Right ventricle myocardium inferior (tissue), 1 donor: Measurements from ENCODE around the gene MED13L. TPM values are rescaled to one million over a fixed set of nuclear protein-coding genes. Genes with fewer than 3 reads are reported as not detected.

Source experiments
- ATAC-seq: fragments of 200-7000 bp; cut with Tn5 transposase; one replicate; pipeline ENCODE4 v1.9.1; 2020; ENCODE audit warnings: mild to moderate bottlenecking, moderate library complexity
- DNase-seq: peaks from one replicate; pipeline ENCODE4 v3.0.0; 2021; ENCODE audit errors: missing footprints
- intact Hi-C: fragments of 100-400 bp; cut with DNase I; formaldehyde crosslinking; loops from one replicate; pipeline ENCODE4 v1.11.0; 2022
- long read RNA-seq: library from polyadenylated mRNA; unstranded; transcript quantifications from one replicate; pipeline ENCODE4 v2.0.0, GENCODE V29; 2021
- total RNA-seq: library from RNA; stranded (reverse); fragmentation: NEBNext Ultra II Directional; extraction: Animal tissue kit (Norgen Biotek cat#: 25700); gene quantifications from one replicate; pipeline ENCODE4 v1.2.1, GENCODE V29; 2021
- donor health status: DM: no; HTN: yes; CAD: no; lungs with severe emphysema.

Gene MED13L
- total RNA-seq, result 59.8 TPM
- long read RNA-seq, partial matches to known transcripts, result 3 of 4 reads
- long read RNA-seq, other reads (novel, unspliced or antisense), result 1 of 4 reads

DNA sequence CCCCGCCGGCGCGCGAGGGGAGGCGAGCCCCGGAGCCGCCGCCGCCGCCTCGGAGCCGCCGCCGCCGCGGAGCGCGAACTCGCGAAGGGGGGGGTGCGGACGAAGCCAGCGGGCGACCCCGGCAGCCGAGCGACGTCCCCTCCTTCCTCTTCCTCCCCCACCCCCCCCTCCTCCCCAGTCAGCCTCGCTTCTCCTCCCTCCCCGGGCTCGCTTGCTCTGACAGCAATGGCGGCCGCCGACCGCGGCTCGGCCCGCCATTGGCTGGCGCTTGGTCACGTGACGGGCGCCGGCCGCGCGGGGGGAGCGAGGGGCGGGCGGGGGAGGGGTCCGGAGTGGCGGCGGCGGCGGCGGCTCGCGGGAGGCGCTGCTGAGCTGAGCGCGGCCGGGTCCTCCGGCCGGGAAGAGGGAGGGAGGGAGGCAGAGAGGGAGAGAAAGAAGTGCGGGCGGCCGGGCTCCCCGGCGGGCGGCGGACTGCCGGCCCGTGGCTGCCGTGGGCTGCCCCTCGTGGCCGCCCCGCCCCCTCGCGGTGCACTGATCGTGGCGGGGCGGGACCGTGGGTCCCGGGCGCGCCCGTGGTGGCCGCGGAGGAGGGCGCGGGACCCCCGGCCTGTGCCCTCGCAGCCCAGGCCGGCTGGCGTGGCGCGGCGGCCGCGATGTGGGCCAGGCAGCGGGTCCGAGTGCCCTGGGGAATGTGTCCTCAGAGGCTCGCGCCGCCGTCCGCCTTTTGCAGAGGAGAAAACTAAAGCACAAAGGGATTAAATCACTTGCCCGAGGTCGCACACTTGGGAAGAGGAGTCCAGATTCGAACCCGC, at the start of gene MED13L:
Gene MED13L, minus strand, starts transcription at position 227 of the 812 bp plus-strand sequence. CDS start 562 bp downstream, outside the sequence.
- DNase-seq (peak; percentile 94), ATAC-seq (peak; percentile 96)
- intact Hi-C loops, result loop anchor here (1.0 to 5.0 kb wide), 3 partner anchors 81 to 322 kb away; no protein-coding TSS in a partner anchor

DNA sequence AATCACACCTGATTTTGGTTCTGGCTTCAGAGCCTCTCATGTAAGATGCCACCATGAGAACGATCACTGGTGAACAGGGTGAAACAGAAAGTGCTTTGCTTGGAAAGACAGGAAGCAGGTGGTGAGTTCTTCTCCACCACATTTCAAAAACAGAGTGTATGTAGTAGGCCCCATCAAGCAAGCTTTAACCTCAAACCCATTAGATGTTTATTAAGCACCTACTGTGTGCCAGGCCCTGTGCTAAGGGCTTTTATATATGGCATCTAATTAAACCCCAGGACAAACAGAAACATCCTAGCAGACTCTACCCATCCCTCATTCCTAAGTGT, 47.8 kb upstream of the MED13L start:
- DNase-seq, result no peak
- intact Hi-C loops, result no loop called here
- ATAC-seq, result no peak

DNA sequence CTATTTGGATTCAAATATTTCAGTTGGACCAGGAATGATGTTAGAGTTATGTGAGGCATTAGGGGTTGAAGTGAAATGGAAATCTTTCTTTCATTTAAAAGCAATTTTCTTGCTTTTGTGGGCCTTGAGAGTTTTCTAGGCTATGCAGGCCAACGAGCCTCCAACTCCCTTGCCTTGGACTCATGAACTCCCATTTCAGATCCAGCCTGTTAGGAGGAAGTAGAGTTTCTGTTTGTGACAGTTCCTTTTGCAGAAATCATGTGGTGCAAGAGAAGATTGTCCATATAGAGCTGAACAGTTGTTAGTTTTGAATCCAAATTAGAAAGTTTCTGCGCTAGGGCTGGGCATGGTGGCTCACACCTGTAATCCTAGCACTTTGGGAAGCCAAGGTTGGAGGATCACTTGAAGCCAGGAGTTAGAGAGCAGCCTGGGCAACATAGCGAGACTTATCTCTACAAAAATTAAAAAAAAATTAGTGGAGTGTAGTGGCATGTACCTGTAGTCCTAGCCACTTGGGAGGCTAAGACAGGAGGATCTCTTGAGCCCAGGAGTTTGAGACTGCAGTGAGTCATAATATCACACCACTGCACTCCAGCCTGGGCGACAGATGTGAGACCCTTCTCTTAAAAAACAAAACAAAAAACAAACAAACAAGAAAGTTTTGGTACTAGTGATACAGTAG, 47.3 kb upstream of the MED13L start:
- no peak for ATAC-seq
- intact Hi-C loops, result no loop called here
- DNase-seq, result no peak

DNA sequence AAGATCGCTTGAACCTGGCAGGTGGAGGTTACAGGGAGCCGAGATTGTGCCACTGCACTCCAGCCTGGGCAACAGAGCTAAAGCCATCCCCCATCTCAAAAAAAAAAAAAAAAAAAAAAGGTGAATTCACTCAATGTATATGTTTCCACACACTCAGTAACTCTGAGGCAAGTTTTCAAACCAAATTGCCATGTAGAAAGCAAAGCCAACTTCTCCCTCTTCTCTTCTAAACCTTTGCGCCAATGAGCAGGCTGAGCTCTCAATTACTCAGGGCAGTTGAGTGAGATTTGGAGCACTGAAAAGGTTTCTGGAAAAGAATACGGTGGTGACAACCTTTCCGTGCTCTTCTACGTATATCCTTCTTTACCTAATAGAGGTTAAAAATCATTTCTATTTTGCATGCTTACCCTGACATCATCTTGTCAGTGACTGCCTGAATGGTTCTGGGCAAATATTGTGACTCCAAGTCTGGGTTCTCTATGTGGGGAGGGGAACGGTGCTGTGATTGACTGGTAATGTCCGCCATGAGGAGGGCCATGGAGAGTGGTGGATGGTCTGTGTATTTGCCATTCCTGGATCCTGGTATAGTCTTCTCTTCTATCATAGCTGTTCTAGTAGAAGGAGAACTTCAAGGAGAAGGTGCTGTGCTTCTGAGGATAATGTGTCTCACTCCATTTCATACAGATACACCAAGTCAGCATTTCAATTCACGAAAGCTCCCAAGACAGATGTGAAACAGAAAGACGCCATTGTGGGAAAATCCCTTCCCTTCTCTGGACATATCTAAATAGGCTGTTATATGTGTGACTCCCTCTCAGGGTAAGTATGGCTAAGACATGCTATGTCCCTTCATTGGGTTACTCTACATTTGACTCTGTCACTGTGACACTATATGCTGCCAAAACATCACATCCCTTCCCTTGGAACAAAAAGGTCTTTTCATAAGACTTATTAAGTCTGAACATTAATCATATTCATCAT, 46.2 kb upstream of the MED13L start:
- ATAC-seq, result no peak
- no peak for DNase-seq
- intact Hi-C loops, result no loop called here

DNA sequence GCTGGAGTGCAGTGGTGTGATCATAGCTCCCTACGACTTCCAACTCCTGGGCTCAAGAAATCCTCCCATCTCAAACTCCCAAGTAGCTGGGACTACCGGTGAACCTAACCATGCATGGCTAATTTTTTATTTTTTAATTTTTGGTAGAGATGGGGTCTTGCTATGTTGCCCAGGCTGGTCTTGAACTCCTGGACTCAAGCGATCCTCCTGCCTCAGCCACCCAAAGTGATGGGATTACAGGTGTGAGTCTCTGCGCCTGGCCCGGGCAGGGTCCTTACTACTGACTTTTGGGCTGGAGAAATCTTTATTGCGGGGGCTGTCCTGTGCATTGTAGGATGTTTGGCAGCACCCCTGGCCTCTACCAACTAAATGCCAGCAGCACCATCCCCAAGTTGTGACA, 44.4 kb upstream of the MED13L start:
- ATAC-seq (no peak), DNase-seq (no peak)
- intact Hi-C loops, result no loop called here

DNA sequence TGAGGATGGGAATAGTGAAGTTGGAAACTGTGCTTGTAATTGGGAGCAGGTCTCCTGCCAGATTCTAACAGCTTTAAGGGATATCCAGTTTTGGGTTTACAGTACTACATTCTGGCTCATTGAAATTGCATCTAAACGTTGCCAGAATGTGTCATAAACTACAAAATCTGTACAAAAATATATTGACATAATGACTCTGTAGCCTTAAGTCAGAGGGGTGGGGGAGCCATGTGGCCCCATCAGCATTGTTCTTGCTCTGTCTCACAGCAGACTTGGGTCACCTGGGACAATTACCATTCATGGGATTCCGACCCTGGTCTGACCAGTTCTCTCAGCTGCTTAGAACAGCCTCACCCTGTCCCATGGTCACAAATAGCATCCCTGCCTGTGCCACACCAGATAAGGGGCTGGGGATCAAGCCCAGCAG, 43.3 kb upstream of the MED13L start:
- intact Hi-C loops, result no loop called here
- ATAC-seq (peak; percentile 33), DNase-seq (no peak)

DNA sequence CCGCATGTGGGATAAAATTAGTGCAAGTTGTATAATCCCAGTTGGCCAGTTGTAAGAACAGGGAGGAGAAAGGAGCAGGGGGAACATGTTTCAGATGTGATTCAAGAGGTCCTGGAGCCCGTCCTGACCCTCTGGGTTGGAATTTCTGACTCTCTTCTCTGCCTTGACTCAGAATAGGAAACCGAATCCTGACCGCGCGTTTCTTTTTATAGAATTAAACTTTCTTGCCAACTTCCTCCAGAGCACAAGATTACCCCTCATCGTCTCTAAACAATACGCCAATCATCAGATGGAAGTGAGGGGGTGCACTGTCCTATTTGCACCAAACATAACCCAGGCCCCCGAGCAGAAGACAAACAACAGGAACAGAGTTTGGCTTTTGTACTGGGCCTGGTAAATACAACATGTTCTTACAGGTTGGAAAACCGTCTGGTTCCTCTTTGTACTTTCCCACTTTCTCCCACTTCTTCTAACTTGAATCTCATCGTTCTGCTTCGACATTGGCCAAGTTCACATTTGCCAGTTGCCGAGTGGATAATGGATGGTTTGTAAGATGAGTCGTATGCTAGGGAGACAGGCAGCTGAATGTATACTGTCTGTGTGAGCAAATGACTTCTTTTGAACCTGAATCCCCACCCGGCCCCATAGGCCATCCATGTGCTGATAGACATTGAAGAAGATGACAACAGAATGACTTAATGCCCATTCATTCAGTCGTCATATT, 42.6 kb upstream of the MED13L start:
- peak; percentile 92 for ATAC-seq
- DNase-seq, result no peak
- intact Hi-C loops, result loop anchor here (2.0 kb wide), 2 partner anchors 39 kb away; no protein-coding TSS in a partner anchor

DNA sequence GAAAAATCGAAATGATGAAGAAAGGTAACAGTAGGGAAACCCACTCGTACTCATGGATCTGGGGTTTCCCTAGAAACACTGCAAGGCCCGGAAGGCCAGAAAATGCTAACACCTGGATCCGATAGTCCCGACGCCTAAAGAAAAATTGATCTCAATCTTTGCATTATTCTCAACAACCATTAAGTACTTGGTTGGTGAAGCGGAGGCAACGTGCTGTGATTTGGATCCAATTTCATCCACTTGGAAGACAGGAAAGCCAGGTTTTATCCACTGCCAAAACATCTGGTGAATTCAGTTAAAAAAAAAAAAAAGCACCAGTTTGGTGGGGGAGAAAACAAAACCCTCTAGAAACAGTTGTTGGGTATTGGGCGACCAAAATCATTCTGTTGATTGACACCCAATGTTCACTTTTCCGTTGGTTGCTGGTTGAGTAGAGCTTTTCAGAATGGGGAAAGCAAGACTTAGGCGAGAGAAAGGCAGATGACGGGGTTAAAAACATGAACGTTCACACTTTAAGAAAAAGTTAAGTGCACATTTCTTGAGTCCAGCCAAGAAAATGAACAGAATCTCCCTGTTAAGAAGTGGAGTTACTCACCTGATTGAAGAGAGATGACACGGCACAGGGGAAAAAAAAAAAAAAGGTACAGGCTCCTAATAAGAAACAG, 41.9 kb upstream of the MED13L start:
- no peak for DNase-seq
- intact Hi-C loops, result loop anchor here (2.0 kb wide), 2 partner anchors 39 kb away; no protein-coding TSS in a partner anchor
- ATAC-seq, result peak; percentile 9

DNA sequence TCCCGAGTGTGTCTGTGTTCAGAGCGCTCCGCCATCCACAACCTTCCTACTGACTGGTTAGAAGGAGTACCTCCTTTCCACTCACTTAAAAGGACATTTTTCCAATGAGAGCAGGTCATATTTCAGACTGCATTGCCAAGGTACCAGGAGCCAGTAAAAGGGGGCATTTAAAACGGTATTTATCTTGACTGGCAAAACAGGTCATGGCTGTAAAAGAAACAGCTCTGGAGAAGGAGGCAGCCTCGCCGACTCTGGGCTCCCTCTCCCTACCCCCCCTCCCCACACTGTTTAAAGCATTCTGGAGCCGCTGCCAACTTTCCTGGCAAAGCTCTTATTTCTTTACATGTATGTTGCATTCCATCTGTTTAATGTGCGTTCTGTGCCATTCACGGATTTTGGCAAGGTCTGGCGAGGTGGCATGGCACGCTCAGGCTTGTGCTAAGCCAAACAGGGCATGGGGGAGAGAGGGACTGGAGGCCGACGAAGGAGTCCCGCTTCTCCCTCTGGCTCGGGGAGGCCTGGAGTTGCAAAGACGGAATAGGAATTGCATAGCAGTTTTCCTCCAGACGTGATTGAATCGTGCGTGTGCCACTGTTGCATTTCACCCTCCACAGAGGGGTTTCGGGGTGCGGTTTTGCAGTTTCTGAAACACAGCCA, 41.2 kb upstream of the MED13L start:
- no peak for ATAC-seq
- DNase-seq, result no peak
- intact Hi-C loops, result loop anchor here (2.0 kb wide), 2 partner anchors 38 to 40 kb away; no protein-coding TSS in a partner anchor

DNA sequence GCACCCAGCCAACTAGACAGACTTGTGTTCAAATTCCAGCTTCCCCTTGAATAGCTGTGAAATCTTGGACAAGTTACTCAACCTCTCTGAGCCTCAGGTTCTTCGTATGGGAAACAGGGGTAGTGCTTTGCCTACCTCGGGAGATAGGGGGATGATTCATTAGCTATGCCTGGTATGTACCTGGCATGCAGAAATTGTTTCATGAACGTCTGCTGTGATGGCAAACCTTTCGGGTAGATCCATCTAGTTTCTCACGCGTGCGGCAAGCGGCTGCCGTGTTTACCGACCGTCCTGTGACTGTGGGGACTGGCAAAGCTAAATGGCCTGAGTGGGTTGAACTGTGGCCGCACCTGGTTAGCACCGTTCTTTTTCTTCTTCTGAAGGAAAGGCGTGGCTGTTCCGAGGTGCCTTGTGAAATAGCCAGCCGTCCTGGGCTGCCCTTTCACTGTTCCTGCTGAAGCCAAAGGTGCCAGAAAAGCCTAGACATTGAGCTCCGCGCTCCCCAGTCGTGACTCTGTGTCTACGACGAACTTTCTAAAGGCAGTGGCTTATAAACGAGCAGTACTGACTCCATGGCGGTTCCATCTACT, 40.6 kb upstream of the MED13L start:
- ATAC-seq, result no peak
- intact Hi-C loops, result loop anchor here (2.0 kb wide), 2 partner anchors 37 to 41 kb away; no protein-coding TSS in a partner anchor

DNA sequence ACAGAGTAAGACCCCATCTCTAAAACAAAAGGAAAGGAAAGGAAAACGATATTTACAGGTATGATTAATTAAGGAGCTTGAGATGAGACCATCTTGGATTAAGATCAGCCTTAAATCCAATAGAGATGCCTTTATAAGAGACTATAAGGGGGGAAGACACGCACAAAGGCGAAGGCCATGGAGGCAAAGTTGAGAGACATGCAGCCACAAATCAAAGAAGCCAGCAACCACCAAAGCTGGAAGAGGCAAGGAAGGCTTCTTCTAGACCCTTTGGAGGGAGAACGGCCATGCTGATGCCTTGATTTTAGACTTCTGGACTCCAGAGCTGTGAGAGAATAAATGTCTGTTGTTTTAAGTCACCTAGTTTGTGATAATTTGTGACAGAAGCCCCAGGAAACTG, 39.6 kb upstream of the MED13L start:
- intact Hi-C loops, result no loop called here
- DNase-seq, result no peak
- no peak for ATAC-seq

More for the DNA sequence above, 40.6 kb upstream of the MED13L start:
- no peak for DNase-seq

DNA sequence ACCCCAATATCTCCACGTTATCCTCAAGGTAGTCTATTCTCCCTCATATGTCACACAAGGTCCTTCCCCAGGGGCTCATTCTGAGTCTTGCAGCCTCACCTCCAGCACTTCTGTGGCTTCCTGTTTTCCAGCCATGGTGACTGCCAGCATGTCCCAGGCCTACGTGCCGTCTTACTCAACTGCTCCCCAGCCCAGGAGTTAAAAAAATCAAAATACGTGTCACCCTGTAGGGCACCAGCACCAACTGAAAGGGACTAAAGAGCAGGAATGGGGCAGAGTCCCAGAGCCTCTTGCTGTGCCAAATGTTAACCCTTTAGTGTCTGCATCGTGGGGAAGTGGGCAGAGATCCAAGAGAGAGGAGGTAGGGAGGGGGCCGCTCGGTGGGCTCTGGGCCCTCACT, 37.0 kb upstream of the MED13L start:
- ATAC-seq, result no peak
- intact Hi-C loops, result no loop called here
- no peak for DNase-seq

DNA sequence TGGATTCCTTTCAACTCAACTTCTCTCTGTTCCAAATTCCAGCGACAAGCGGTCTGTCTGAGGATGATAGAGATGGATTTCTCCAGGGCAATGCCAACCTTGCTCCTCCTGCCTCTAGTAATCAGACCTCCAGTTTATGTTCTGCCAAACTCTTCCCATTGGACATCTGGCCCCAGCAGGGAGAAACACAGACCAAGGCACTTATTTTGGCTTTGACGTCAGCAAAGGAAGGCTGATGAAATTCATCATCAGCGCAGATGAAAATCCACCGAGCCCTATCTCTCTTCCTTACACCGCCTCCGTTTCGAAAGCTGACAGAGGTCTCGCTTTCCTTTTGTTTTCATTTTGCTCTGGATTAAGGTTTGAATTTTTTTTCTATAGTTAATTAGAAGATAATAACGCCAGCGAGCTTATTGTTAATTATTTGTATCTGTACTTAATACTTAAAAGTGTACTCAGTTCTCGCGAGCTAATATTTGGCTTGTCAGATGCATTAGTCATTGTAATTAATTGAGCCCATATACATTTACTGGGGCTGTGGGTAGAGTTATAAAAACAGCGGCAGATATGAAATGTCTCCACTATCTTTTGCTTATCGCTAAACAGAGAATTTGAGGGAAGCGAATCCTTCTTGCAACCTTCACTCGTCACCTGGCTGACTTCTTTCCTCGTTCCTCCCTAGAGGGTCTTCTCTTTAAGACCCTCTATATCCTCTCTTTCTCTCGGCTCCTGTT, 35.9 kb upstream of the MED13L start:
- intact Hi-C loops, result no loop called here
- DNase-seq (no peak), ATAC-seq (no peak)

DNA sequence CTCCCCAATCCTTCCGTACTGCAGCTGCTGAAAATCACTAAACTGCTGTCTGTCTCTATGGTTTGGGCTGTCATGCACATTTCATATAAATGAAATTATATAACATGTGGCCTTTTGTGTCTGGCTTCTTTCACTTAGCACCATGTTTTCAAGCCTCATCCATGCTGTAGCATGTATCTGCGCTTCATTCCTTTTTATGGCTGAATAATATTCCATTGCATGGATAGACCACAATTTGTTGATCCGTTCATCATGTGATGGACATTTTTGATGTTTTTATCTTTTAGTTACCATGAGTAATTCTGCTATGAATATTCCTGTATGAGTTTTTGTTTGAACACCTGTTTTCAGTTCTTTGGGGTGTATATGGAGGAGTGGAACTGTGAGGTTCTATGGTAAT, 32.6 kb upstream of the MED13L start:
- ATAC-seq, result no peak
- no peak for DNase-seq
- intact Hi-C loops, result no loop called here

DNA sequence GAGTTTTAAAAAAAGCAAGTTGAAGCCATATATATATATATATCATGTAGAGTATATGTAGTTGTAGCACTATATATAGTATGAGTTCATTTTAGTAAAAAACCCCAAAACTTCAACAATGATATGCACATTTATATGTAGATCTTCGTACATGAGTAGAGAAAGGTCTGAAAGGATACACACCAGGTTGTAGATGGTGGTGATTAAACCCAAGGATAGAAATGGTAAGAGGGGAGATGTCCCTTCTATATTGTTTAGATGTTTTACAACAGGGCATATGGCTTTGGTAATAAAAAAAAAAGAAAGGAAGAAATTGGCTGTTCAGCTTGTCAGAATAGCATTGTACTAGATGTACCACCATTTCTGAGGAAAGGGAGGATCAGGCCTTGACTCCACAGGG, 31.9 kb upstream of the MED13L start:
- intact Hi-C loops, result no loop called here
- ATAC-seq, result no peak
- DNase-seq, result no peak

DNA sequence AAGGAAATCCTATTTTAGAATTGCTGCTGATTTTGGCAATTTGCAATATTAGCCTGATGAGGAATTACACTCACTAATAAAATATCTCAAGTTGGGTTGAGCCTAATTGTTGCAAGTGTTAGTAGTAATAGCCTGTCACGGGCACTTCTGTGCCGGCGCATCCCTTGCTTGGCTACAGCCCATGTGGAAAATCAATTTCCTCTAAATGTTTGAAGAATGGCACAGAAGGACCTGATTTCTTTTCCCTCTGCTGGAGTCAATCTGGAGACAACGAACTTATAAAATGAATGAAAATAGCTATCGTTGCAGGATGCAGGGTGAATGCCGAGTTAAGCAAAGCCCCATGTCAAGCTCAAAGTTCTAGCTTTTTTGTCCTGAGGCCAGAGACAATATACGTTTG, 31.2 kb upstream of the MED13L start:
- intact Hi-C loops, result no loop called here
- ATAC-seq, result no peak
- no peak for DNase-seq
